Kidney (tissue), 14 donors: ENCODE data around the gene QDPR. TPM values are rescaled to one million over a fixed set of nuclear protein-coding genes. Genes with fewer than 3 reads are reported as not detected.

Experiments
- DNase-seq, 5 donors: peaks; one replicate each; pipeline ENCODE4 v3.0.0-alpha.2; 2013 to 2020
- FAIRE-seq: peaks from 2 replicates; lab custom pipeline; 2012; peaks lifted over from hg19 to GRCh38; lab: Jason Lieb, UNC
- H3K27ac ChIP-seq, 2 donors: one replicate each; pipeline ENCODE4 v1.7.0; 2013; ENCODE audit warnings: low read depth in 2 of 2, low read length in 2 of 2, inconsistent platforms in 1 of 2
- H3K27me3 ChIP-seq: one replicate; pipeline ENCODE4 v1.7.1; 2013; ENCODE audit warnings: low read length, inconsistent platforms; ENCODE audit not compliant: control insufficient read depth, insufficient read depth
- H3K36me3 ChIP-seq, 3 donors: one replicate each; pipeline versions ENCODE4 v1.7.0 to v1.7.1; 2013; ENCODE audit warnings: low read length in 3 of 3, control low read depth in 1 of 3, inconsistent platforms in 1 of 3; ENCODE audit not compliant: insufficient read depth in 3 of 3, control insufficient read depth in 2 of 3
- H3K4me1 ChIP-seq, 3 donors: one replicate each; pipeline versions ENCODE4 v1.7.0 to v1.7.1; 2013; ENCODE audit warnings: low read length in 3 of 3, inconsistent platforms in 1 of 3, low read depth in 1 of 3; ENCODE audit not compliant: control insufficient read depth in 2 of 3, insufficient read depth in 2 of 3
- H3K4me3 ChIP-seq, 3 donors: one replicate each; pipeline versions ENCODE4 v1.7.0 to v1.8.1; 2013; ENCODE audit warnings: low read length in 3 of 3, control low read depth in 1 of 3, inconsistent platforms in 1 of 3
- H3K9ac ChIP-seq, 3 donors: one replicate each; pipeline versions ENCODE4 v1.7.0 to v1.7.1; 2013; ENCODE audit warnings: low read length in 3 of 3, control low read depth in 1 of 3, inconsistent platforms in 1 of 3
- H3K9me3 ChIP-seq, 3 donors: one replicate each; pipeline versions ENCODE4 v1.7.0 to v1.7.1; 2013; ENCODE audit warnings: low read length in 3 of 3, control low read depth in 1 of 3, inconsistent platforms in 1 of 3; ENCODE audit not compliant: control insufficient read depth in 2 of 3, insufficient read depth in 1 of 3
- intact Hi-C: fragments of 100-400 bp; cut with DNase I; formaldehyde crosslinking; loops from one replicate; pipeline ENCODE4 v1.11.1; 2022
- polyA plus RNA-seq: library from polyadenylated mRNA; stranded (reverse); fragments of 350-450 nt; fragmentation: Illumina TruSeq; extraction: RNeasy Lipid Tissue Mini Kit (QIAGEN cat#74804); gene quantifications from one replicate; pipeline ENCODE4 v1.2.3, GENCODE V29; 2014; ENCODE audit warnings: low read depth, low replicate concordance; ENCODE audit not compliant: insufficient read depth
- total RNA-seq: library from RNA; stranded (reverse); fragmentation: NEBNext Ultra II Directional; extraction: Animal tissue kit (Norgen Biotek cat#: 25700); gene quantifications from one replicate; pipeline ENCODE4 v1.2.1, GENCODE V29; 2021
- TF ChIP-seq, protein P1 (sequence below): IDR thresholded peaks from 3 replicates; pipeline ENCODE4 v1.5.1; 2012; ENCODE audit warnings: mild to moderate bottlenecking, moderate library complexity, borderline replicate concordance; ENCODE audit not compliant: insufficient read depth; ENCODE audit errors: extremely low read depth
- donor health status: control.
- donor health status: control.
- donor health status: control.
- donor health status: control.
- donor health status: control.
- donor health status: DM: yes; HTN: yes; CAD: no.
- donor health status: Normal renal cell carcinoma (clear cell type).

QDPR gene
- total and polyA plus RNA-seq, 2 donors from 2014 or later: 33.5 to 208 TPM

DNA sequence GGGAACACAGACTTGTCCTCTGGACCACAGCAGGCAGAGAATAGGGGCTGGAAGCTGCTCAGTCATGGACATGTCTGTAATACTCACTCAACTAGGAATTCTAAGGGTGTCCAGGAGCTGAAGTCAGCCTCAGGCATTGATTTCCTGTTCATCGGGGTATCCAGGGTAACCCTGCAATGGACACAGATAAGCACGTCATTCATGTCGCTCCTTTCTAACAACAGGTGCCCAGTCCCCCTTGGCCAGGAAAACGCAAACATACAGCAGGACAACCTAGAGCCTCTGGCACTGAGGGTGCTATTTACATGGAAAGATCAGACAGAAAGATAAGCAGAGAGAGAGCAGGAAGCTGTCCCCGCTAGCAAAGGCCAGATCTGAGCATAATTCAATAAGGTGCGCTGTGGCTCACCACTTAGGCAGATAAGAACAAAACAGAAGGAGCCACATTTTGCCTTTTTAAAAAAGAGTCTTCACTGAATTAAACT, 21.3 kb downstream of the QDPR start:
- Histone ChIP-seq H3K27me3 (no peaks in the 10 kb centered on the region), H3K36me3 (peaks cover 3 to 44% (median 27%) of the 10 kb centered on the region in 3 donors), H3K4me3 (no peak overlapping the region), H3K9ac (no peak overlapping the region), H3K4me1 (peaks cover 0 to 12% (median 6%) of the 10 kb centered on the region in 3 donors), H3K9me3 (no peaks in the 10 kb centered on the region), H3K27ac (no peak overlapping the region)
- intact Hi-C loops: no loop called here
- peak in 1 of 5 donors; percentile 58 for DNase-seq
- FAIRE-seq: no peak
- TF ChIP-seq, protein P1, sequence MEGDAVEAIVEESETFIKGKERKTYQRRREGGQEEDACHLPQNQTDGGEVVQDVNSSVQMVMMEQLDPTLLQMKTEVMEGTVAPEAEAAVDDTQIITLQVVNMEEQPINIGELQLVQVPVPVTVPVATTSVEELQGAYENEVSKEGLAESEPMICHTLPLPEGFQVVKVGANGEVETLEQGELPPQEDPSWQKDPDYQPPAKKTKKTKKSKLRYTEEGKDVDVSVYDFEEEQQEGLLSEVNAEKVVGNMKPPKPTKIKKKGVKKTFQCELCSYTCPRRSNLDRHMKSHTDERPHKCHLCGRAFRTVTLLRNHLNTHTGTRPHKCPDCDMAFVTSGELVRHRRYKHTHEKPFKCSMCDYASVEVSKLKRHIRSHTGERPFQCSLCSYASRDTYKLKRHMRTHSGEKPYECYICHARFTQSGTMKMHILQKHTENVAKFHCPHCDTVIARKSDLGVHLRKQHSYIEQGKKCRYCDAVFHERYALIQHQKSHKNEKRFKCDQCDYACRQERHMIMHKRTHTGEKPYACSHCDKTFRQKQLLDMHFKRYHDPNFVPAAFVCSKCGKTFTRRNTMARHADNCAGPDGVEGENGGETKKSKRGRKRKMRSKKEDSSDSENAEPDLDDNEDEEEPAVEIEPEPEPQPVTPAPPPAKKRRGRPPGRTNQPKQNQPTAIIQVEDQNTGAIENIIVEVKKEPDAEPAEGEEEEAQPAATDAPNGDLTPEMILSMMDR: no peak

DNA sequence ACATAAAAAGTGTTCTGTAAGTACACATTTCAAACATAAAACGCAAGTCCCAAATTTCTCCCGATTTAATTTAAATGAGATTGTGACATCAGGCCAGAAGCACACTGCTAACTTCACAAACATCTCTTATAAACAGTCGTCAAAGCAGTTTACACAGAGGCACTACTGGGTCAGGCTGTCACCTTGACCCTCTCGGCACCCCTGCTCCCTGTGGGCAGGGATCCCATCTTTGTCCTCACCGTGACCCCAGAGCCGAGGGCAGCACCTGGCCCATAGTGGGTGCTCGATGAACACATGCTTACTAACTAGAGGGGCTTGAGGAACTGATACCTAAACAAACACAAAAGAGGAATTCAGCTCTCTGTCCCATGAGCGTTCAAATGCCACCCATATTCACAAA, 22.2 kb downstream of the QDPR start:
- intact Hi-C loops: no loop called here
- no peak for FAIRE-seq
- no peak overlapping the region for H3K27ac ChIP-seq
- TF ChIP-seq, protein P1: no peak
- H3K9me3 ChIP-seq: no peaks in the 10 kb centered on the region
- H3K4me3 ChIP-seq: no peak overlapping the region
- no peaks in the 10 kb centered on the region for H3K27me3 ChIP-seq
- peaks cover 3 to 38% (median 21%) of the 10 kb centered on the region in 3 donors for H3K36me3 ChIP-seq
- no peak overlapping the region for H3K9ac ChIP-seq
- no peak for DNase-seq
- H3K4me1 ChIP-seq: peaks cover 0 to 12% (median 6%) of the 10 kb centered on the region in 3 donors

DNA sequence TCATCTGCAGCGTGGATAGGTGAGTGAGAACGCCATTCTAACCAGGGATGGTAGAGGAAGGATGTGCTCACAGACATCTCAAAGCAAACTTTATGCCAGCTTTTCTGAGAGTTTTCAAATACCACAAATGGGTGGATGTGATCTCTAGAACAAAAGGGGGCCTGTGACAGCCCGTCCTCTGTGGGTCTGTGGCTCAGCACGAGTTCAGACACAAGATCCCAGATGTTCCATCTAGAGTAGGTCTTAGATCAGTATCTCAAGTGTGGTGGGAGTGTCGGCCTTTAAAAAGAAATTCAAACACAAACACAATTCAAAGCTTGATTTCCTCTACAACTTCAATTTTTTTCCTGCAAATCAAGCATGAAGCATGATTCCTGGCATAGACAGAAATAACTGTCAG, 22.8 kb downstream of the QDPR start:
- no peak overlapping the region for H3K27ac ChIP-seq
- intact Hi-C loops: no loop called here
- H3K4me1 ChIP-seq: peaks cover 0 to 12% (median 6%) of the 10 kb centered on the region in 3 donors
- no peaks in the 10 kb centered on the region for H3K27me3 ChIP-seq
- no peaks in the 10 kb centered on the region for H3K9me3 ChIP-seq
- no peak overlapping the region for H3K9ac ChIP-seq
- DNase-seq: no peak
- no peak for FAIRE-seq
- TF ChIP-seq, protein P1: no peak
- H3K4me3 ChIP-seq: no peak overlapping the region
- peaks cover 3 to 41% (median 21%) of the 10 kb centered on the region in 3 donors for H3K36me3 ChIP-seq

DNA sequence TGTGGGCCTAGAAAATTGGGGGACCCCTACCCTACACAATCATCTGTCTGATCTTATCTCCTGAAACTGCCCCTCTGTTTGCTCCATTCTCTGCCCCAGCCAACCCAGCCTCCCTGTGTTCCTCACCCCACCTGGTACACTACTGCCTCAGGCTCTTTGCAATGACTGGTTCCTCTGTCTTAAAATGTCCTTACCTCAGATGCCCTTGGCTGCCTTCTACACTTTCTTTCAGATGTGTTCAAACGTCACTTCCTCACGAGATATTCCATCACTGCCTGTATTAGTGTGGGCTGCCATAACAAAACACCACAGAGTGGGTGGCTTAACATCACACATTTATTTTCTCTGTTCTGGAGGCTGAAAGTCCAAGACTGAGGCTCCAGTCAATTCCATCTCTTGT, 29.2 kb downstream of the QDPR start:
- H3K4me3 ChIP-seq: no peak overlapping the region
- no peaks in the 10 kb centered on the region for H3K4me1 ChIP-seq
- H3K9me3 ChIP-seq: peaks cover 0 to 6% (median 0%) of the 10 kb centered on the region in 3 donors
- H3K9ac ChIP-seq: no peak overlapping the region
- intact Hi-C loops: no loop called here
- TF ChIP-seq, protein P1: no peak
- DNase-seq (no peak), FAIRE-seq (no peak)
- no peak overlapping the region for H3K27ac ChIP-seq
- peaks cover 3 to 14% (median 9%) of the 10 kb centered on the region in 3 donors for H3K36me3 ChIP-seq
- no peaks in the 10 kb centered on the region for H3K27me3 ChIP-seq
